Ovary (tissue), 9 donors: ENCODE data around the gene ZNF211. TPM values are rescaled to one million over a fixed set of nuclear protein-coding genes. Genes with fewer than 3 reads are reported as not detected.

Source experiments
- DNase-seq, 5 donors: peaks; one replicate each; pipeline ENCODE4 v3.0.0-alpha.2; 2019 to 2020
- H3K27ac ChIP-seq, 2 donors: fragments of 200-600 bp; one replicate each; pipeline versions ENCODE4 v1.5.1 to v1.8.0; 2019 to 2022
- H3K27me3 ChIP-seq: fragments of 200-600 bp; one replicate; pipeline ENCODE4 v1.8.0; 2022
- H3K36me3 ChIP-seq: fragments of 200-600 bp; sonication (generic); one replicate; pipeline ENCODE4 v1.5.1; 2019
- H3K4me1 ChIP-seq: one replicate; pipeline ENCODE4 v1.8.1; 2013; ENCODE audit warnings: mild to moderate bottlenecking, moderate library complexity; ENCODE audit not compliant: insufficient read depth
- H3K4me3 ChIP-seq: fragments of 200-600 bp; sonication (generic); one replicate; pipeline ENCODE4 v1.5.1; 2017
- H3K9me3 ChIP-seq, 2 donors: fragments of 200-600 bp in 1 of 2; sonication (generic) in 1 of 2; one replicate each; pipeline versions ENCODE4 v1.5.1 to v1.8.1; 2013 to 2019; ENCODE audit warnings: mild to moderate bottlenecking in 1 of 2, moderate library complexity in 1 of 2
- EP300 ChIP-seq: sonication (generic); formaldehyde crosslinking; IDR thresholded peaks from one replicate; pipeline ENCODE4 v1.6.1; 2017; ENCODE audit warnings: antibody characterized with exemption
- POLR2A ChIP-seq: fragments of 450-650 bp; IDR thresholded peaks from one replicate; pipeline ENCODE4 v1.6.1; 2017; ENCODE audit warnings: antibody characterized with exemption, mild to moderate bottlenecking, moderate library complexity
- WGBS, 3 donors: extraction: QIAGEN DNeasy Blood & Tissue Kit in 1 of 3; methylation state at CpG; one replicate each; pipeline versions ENCODE4 v1.1.5 to v1.1.7; 2013 to 2017; 5-methylcytosine and 5-hydroxymethylcytosine counted together
- intact Hi-C, 4 donors: fragments of 100-400 bp; cut with DNase I; formaldehyde crosslinking; loops; one replicate each; pipeline versions ENCODE4 v1.11.0 to v1.15.1; 2022 to 2023
- polyA plus RNA-seq, 2 donors: library from polyadenylated mRNA; stranded (reverse); fragments of 200-250 nt in 1 of 2; fragments of 350-450 nt in 1 of 2; fragmentation: Illumina TruSeq in 1 of 2; extraction: RNeasy Lipid Tissue Mini Kit (QIAGEN cat#74804) in 1 of 2; gene quantifications; one replicate each; pipeline ENCODE4 v1.2.3, GENCODE V29; 2013 to 2014
- total RNA-seq, 7 donors: library from RNA; depleted of rRNA in 2 of 7; stranded (reverse); fragments of >200 nt in 2 of 7; fragmentation: NEBNext Ultra II Directional in 3 of 7; extraction: Animal tissue kit (Norgen Biotek cat#: 25700) in 3 of 7; gene quantifications; one replicate each; pipeline versions ENCODE4 v1.1.0 to v1.2.4, GENCODE V29; 2016 to 2023
- TF ChIP-seq, protein P1 (sequence below), 3 donors: fragments of 450-650 bp in 2 of 3; fragments of 200-600 bp in 1 of 3; IDR thresholded peaks; one replicate each; pipeline versions ENCODE4 v1.5.1 to v1.8.0; 2016 to 2022; ENCODE audit warnings: antibody characterized with exemption in 3 of 3, mild to moderate bottlenecking in 1 of 3
- donor health status: DM: no; HTN: no; CAD: no; lungs with moderate emphysema.
- donor health status: DM: no; HTN: no; CAD: no.
- donor health status: Bipolar disorder and iron deficiency.
- donor health status: DM: yes; HTN: yes; CAD: no.
- donor health status: DM: no; HTN: no; CAD: no.
- donor health status: DM: yes; HTN: yes; CAD: no.

Gene ZNF211
- total and polyA plus RNA-seq, 9 donors = 8.3 to 16.7 (median 12.0) TPM

- WGBS, 3 donors = 49 to 71% (median 55%) methylated on average over 1 of the region's 1 CpG
- intact Hi-C loops = no loop called here
- no peaks in the 10 kb centered on the region for H3K27me3 ChIP-seq
- no peak overlapping the region for H3K4me3 ChIP-seq
- H3K36me3 ChIP-seq = no peaks in the 10 kb centered on the region
- TF ChIP-seq EP300 (no peak), POLR2A (no peak)
- TF ChIP-seq, protein P1, sequence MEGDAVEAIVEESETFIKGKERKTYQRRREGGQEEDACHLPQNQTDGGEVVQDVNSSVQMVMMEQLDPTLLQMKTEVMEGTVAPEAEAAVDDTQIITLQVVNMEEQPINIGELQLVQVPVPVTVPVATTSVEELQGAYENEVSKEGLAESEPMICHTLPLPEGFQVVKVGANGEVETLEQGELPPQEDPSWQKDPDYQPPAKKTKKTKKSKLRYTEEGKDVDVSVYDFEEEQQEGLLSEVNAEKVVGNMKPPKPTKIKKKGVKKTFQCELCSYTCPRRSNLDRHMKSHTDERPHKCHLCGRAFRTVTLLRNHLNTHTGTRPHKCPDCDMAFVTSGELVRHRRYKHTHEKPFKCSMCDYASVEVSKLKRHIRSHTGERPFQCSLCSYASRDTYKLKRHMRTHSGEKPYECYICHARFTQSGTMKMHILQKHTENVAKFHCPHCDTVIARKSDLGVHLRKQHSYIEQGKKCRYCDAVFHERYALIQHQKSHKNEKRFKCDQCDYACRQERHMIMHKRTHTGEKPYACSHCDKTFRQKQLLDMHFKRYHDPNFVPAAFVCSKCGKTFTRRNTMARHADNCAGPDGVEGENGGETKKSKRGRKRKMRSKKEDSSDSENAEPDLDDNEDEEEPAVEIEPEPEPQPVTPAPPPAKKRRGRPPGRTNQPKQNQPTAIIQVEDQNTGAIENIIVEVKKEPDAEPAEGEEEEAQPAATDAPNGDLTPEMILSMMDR (IDR thresholded peaks at IDR 0.05) = no peak
- H3K4me1 ChIP-seq = no peaks in the 10 kb centered on the region
- H3K9me3 ChIP-seq = peaks cover 0 to 13% of the 10 kb centered on the region in 2 donors
- no peak for DNase-seq
- H3K27ac ChIP-seq = no peak overlapping the region
Observed at GRCh38 chr19:57656346-57656745, 23.4 kb downstream of the ZNF211 start.

DNA sequence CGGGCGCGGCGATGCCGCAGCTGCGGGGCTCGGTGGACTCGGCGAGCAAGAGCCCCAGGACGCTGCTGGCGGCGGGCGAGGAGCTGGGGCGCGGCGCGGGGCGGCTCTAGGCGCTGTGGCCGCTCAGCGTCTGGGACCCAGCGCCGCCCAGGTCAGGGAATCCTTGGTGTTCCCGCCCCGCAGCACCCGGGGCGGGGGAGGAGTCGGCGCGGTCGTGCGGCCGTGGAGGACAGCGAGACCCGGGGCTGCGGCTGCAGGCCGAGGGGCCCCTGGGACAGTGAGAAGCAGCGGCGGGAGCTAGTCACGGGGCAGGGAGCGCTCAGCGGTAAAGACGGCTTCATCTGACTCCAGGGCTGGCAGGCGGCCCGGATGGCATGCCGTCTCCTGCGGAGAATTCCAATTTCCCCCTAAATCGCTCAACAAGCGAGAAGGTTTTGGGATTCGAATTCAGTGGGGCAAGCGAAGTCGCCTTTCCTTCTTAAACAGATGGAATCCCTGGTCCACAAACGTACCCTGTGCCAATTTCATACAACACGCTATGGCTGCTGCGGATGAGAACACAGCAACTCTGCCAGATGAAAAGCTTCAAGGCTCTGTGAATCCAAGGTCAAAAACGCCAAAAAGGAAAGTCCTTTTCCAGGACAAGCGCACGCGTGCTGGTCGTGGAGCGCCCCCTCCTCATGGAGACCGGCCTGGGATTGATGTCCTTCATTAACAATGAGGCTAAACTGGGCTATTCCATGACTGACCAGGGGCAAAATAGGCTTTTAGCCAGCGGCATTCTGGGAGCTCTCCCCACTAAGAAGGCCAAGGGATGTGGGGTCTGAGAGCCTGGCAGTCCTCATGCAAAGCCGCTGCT, 31.5 kb downstream of the ZNF211 start:
- intact Hi-C loops = no loop called here
- peak overlapping the region; percentile 52 for H3K4me3 ChIP-seq
- H3K27ac ChIP-seq = peak overlapping the region in 1 of 2 donors; percentile 52
- TF ChIP-seq EP300 (no peak), POLR2A (no peak)
- TF ChIP-seq, protein P1 (IDR thresholded peaks at IDR 0.05) = no peak
- H3K4me1 ChIP-seq = no peaks in the 10 kb centered on the region
- no peaks in the 10 kb centered on the region for H3K36me3 ChIP-seq
- peak; percentile 39 to 74 (median 64) for DNase-seq
- no peaks in the 10 kb centered on the region for H3K27me3 ChIP-seq
- H3K9me3 ChIP-seq = no peaks in the 10 kb centered on the region
- WGBS, 3 donors = 1 to 2% (median 1%) methylated on average over 60 to 64 of the region's 64 CpGs

- Histone ChIP-seq H3K27me3 (no peaks in the 10 kb centered on the region), H3K4me1 (no peaks in the 10 kb centered on the region), H3K36me3 (no peaks in the 10 kb centered on the region), H3K27ac (no peak overlapping the region), H3K4me3 (no peak overlapping the region), H3K9me3 (no peaks in the 10 kb centered on the region)
- DNase-seq = no peak
- TF ChIP-seq EP300 = no peak
- TF ChIP-seq, protein P1 (IDR thresholded peaks at IDR 0.05) = no peak
- no peak for TF ChIP-seq POLR2A
- 67 to 76% (median 76%) methylated on average over 9 of the region's 9 CpGs for WGBS, 3 donors
- intact Hi-C loops = no loop called here
Observed at GRCh38 chr19:57665261-57665806, 32.4 kb downstream of the ZNF211 start.

GRCh38 chr19:57667228-57667627, 34.3 kb downstream of the ZNF211 start:
- Histone ChIP-seq H3K36me3 (no peaks in the 10 kb centered on the region), H3K27ac (no peak overlapping the region), H3K4me1 (no peaks in the 10 kb centered on the region), H3K27me3 (no peaks in the 10 kb centered on the region), H3K9me3 (no peaks in the 10 kb centered on the region), H3K4me3 (no peak overlapping the region)
- TF ChIP-seq, protein P1 (IDR thresholded peaks at IDR 0.05) = no peak
- TF ChIP-seq EP300 (no peak), POLR2A (no peak)
- intact Hi-C loops = no loop called here
- DNase-seq = no peak
- 60 to 66% (median 63%) methylated on average over 1 of the region's 1 CpG for WGBS, 3 donors
